Fibroblast of peridontal ligament (primary cell): ENCODE data around the gene NLK.
"Not testable (repeated sequence)": the region's sequence is repeated elsewhere in the genome, so short reads cannot be mapped to it uniquely, and the experiment has no call there.

Experiments
- DNase-seq: peaks from one replicate; pipeline ENCODE4 v3.0.0-alpha.2; 2010; ENCODE audit errors: extremely low read depth

Gene NLK

DNA sequence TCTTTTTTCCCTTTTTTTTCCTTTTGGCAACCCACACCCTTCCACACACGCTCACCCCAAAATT is at the start of gene NLK:
TSS of gene NLK (plus strand) at position 21 of the 64 bp plus-strand sequence. CDS start 197 bp downstream, outside the sequence.
- no peak for DNase-seq

DNA sequence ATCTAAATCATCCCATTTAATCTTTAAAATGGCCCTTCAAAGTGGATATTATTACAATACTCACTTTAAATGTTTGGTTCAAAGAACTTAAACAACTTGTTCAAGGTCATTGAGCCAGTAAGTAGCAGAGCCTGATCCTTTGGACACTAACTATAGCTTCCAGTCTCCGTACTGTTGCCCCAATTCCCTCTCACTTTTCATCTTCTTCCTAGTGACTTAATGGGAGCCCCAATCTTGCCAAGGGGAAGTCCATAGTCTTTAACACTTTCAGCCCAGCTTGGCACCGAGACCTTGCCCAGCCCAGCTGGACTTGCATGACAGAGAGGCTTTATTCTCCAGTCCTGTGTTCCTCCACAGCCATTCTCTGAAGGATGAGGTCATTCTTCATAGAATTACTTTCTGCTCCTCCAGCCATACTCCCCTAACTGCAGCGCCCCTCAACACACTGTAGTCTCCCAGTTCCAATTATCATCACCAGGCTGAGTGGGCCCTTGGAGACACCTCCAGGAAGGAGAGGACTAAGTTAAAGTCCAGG is 49.2 kb upstream of the NLK start:
- no peak for DNase-seq

DNA sequence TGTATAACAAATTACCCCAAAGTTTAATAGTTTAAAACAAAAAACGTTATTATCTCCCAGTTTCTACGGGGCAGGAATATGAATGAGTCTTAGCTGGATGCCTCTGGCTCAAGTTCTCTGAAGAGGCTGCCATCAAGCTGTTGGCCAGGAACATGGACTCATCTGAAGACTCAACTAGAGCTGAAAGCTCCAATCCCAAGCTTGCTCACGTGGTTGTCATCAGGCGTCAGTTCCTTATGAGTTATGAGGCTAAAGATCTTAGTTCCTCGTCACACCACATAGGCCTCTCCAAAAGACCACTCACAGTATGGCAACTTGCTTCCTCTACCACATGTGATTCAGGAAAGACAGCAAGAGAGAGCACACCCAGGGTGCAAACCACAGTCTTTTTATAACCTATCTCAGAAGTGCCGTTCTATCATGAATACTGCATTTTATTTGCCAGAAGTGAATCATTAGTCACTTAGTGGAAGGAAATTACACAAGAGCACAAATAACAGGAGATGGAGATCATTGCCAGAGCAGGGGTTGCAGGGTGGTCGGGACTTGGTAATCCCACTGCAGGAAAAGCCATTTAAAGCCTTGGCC is 48.7 kb upstream of the NLK start:
- no peak for DNase-seq

DNA sequence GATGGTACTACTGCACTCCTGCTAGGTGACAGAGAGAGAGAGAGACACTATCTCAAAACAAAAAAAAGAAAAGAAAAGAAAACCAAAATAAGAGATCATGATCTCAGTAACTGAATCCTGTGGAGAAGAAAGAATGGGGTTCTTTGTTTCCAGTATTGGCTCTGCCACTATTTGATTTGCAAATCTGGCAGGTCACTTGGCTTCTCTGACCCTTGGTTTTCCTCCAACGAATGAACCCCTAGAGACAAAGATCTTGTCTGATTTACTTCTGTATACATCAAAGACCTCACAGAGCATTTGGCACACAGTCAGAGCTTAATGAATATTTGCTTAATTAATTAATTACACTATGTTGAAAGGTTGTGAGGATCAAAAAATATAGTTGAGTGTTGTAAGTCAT is 47.9 kb upstream of the NLK start:
- DNase-seq = no peak

DNA sequence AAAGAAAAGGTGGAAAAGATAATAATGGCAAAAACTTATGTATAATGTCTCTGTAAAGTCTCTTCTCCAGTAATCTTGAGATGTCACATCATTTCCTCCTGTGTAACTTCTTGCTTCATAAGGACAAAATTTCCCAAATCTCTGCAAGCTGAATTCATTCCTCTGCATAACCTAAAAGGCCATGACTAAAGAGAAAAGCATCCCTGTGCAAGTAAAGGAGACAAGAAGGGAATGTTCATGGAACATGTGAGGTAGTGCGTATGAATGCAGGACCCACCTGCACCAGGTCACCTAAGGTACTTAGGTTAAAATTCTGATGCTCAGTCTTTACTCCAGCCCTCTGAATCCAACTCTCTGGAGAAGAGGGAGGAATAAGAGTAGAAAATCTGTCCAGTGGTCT is 46.9 kb upstream of the NLK start:
- no peak for DNase-seq

DNA sequence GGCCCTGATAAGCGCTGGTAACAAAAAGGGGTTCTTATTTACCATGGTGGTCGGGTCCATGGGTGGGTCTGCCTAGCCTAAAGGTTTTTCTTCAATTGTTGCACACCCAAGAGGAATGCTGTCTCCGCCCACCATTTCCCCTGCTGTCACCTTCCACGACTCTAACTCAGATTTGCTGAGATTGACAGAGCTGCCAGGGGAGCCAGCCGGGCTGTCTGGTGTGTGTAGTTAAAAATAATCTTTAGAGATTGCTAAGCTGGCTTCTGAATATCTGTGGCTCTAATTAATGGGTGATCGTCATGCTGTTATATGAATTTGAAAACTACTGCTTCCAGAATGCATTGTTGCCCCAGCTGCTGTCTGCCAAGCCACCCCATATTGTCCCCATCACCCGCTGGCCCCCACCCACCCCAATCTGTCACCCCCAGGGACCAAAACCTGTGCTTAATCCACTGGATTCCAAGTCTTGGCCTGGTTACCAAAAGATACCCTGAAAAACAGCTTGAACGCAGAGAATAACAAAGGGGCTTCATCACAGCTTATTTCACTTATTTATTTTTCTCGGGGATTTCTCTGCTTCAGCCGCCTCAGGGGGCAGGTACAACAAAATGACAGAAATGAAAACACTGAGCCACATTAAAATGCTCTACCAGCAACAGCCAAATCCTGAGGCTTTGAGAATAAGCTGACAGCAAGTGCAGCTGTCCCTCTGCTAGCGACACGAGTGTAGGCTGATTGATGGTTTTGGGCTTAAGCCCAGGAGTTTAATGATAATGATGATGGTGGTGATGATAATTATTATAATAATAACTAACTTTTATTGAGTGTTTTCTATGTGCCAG is 46.1 kb upstream of the NLK start:
- DNase-seq = no peak

DNA sequence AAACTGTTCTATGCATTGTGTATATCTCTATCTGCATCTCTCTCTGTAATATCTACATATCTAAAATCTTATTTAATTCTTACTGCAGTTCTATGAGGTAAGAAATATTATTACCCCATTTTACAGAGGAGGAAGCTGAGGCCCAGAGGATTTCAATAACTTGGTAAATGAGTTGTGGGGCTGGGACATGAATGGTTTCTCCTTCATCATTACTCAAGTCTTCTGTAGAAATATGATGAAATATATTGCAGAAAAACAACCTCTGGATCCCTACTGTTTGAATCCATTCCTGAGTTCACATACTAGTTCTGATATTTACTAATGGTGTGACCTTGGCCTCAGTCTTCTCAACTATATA is 45.5 kb upstream of the NLK start:
- no peak for DNase-seq

DNA sequence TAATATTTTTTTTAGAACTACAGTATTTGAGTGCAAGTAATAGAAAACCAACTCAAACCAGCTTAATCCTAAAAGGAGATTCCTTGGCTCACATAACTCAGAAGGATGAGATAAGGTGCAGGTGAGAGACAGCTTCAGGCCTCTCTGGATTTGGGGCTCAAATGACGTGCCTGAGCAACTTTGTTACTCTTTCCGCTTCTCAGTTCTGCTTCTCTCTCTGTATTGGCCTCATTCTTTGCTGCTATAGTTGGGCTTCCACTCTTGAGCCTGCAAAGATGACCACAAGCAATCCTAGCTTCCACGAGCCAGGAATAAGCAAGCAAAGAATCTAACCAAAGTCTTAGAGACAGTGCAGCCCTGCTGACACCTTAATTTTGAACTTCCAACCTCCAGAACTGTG is 45.0 kb upstream of the NLK start:
- DNase-seq = no peak

DNA sequence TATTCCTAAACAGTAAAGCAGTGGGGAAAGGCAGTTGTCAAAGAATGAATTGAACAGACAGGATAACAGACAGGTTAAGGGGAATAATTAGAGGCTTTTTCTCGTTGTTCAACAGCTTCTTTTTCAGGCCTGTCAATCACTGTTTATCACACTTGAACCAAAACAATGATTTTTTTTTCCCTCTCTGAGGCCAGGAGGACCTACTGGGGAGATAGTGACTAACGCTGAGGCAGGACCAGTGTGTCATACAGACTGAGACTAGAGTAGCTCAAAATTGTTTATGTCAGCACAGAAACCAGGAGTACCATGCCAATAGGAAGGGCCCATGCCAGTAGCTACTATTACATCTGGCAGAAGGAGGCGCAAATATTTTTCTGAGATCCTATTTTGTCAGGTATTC is 41.3 kb upstream of the NLK start:
- no peak for DNase-seq

DNA sequence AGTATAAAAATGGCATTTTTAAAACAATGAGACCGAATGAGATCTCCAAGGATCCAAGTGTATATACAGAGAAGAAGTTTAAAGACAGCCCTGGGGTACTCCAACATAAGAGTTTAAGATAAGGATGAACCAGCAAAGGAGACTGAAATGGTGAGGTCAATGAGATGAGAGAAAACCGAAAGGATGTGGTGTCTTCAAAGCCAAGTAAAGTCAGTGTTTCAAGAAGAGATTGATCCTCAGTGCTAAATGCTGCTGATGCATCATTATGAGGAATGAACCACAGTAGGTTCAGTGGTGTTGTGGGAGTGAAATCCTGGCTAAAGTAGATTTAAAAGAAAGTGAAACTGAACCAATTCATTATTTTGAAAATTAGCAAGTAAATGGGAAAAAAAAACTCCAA is 38.1 kb upstream of the NLK start:
- no peak for DNase-seq

DNA sequence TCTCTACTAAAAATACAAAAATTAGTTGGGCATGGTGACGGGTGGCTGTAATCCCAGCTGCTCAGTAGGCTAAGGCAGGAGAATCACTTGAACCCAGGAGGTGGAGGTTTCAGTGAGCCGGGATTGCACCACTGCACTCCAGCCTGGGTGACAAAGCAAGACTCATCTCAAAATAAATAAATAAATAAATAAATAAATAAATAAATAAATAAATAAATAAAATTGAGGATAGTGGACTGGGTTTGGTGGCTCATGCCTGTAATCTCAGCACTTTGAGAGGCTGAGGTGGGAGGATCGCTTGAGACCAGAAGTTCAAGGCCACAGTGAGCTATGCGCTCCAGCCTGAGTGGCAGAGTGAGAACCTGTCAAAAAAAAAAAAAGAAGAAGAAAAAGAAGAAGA is 34.6 kb upstream of the NLK start:
- not testable (repeated sequence) for DNase-seq

DNA sequence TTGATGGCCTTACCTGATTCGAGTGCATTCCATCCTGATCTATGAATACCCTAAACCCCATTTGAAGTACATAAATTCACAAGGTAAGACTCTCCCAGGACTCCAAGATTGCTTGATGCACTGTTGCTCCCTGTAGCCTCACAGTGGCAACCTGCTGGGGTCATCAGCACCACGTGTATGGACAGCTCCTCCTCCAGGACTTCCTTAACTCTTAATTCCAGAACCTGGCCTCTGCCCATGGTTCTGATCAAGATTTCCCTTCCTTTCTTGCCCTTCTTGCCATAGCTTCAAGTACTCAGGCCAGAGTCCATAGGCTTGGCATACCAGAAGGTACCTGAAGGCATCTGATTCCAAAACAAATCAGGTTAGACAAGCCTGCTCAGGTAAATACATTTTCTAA is 34.0 kb upstream of the NLK start:
- DNase-seq = peak; percentile 43

DNA sequence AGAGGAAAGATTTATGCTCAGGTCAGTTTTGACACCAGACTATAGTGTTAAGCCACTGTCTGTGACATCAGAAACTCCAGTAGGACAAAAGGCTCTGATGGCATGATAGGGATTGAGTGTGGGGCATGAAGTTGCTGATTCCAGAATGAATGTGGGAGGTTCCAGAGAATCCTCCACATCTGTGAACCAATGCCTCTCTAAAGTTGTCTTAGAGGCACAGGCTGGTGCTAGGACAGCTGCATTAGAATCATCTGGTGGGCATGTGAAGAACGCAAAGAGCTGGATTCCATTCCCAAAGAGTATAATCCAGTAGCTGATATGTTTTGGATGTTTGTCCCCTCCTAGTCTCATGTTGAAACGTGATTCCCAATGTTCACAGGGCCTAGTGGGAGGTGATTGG is 32.1 kb upstream of the NLK start:
- no peak for DNase-seq

DNA sequence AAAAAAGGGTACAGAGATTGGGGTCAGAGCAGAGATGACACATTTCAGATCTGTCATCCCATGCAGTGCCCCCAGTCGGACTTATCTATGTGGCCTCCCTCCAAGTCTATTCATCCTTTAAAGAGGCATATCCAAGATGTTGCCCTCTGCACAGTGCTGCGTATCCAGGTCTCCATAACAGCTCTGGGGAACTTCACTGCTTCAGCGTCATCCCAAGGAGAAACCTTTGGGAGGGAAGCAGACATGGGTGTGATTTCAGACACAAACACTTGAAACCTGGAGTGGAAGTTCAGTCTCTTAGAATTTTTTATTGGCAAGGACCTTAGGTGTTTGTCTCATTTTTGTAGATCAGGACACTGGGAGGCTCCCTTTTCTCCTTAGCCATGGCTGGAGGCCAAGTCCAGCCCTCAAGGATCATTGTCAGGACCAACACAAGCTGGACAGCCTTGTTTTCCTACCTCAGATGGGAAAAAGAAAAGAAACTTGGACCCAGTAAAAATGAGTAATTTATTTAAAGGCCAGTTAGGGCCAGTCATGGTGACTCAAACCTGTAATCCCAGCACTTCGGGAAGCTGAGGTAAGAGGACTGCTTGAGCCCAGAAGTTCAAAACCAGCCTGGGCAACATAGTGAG is 23.9 kb upstream of the NLK start:
- no peak for DNase-seq

DNA sequence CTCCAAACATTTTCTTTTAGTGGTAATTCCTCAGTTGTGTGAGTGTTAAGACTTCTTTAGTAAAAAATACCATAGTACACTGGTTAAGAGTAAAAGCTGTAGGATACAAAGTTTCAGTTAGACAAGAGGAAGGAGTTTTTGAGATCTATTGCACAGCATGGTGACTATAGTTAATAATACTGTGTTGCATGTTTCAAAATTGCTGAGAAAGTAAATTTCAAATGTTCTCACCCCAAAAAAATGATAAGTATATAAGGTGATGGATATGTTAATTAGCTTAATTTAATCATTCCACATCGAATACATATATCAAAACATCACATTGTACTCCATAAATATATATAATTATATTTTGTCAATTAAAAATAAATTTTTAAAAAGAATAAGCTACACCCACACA is 22.0 kb upstream of the NLK start:
- DNase-seq = no peak

DNA sequence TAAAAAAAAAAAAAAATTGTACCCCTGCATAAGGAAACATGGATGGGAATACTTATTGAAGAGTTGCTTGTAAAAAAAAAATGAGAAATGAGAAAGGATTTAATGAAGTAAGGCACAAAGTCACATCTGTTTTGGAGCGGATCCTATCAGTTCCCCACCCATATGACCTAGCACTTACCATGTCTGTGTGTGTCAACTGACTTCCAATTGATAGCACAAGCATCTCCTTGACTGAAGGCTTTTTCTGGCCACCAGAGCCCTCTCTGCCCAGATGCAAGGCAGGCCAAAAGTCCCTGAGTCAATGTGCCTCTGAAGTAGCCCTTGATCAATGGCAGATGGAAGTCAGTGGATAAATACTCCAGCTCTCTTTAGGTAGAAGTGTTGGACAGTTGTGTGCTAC is 13.4 kb upstream of the NLK start:
- no peak for DNase-seq

DNA sequence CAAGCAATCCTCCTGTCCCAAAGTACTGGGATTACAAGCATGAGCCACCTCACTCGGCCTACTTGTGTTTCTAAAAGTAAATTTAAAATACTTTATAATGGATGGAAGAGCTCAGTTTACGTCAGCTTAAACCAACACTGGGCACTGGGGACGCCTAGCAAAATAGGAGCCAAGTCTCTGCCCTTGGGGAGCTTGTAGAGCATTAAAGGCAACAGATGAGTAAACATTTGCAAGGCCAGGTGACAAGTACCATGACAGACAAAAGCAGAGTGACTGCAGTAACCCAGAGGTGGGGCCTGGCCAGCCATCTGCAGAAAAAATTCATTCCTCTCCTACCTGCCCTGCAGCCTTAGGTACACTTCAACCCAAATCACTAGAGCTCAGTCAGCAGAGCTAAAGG is 12.1 kb upstream of the NLK start:
- no peak for DNase-seq

DNA sequence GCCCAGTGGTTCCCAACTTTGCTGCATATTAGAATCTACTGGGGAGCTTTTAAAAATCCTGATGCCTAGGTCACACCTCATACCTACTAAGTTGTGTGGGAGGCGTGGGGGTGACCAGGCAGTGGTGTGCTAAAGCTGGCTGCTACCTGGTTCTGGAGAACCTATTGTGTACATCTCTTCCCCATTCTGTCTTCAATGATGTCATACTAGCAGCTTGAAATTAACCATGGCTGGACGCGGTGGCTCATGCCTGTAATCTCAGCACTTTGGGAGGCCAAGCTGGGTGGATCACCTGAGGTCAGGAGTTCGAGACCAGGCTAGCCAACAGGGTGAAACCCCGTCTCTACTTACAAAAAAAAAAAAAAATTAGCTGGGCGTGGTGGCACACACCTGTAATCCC is 11.3 kb upstream of the NLK start:
- no peak for DNase-seq

DNA sequence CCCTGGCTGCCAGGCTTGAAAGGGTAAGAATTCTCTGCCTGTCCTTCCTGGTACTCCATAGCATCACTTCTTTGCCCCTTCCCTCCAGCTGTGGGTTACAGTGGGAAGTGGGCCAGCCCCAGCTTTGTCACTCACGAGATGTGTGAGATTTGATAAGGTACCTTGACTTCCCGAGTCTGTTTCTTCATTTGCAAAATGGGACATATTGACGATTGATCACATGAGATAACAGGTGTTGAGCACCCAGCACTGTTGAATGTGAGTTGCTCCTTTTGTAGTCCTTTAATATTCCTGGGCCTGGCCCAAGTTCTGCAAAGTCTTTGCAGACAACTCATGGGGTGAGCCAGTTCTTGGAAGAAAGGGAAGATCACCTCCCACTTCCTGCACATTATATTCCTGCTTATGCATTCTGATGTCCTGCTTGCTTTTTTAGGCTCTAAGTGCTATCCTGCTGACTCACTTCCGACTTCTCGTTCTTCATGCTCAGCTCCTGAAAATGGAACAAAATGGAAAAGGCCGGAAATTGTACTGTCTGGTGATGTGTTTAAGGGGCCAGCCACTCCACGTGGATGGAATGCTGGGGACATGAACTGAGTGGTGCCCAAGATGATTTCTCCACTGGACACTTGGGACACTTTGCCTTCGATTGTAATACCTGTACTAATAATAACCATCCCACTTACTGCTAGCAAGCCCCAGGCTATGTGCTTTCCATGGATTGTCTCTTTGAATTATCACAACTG is 8.3 kb upstream of the NLK start:
- DNase-seq = peak; percentile 48

DNA sequence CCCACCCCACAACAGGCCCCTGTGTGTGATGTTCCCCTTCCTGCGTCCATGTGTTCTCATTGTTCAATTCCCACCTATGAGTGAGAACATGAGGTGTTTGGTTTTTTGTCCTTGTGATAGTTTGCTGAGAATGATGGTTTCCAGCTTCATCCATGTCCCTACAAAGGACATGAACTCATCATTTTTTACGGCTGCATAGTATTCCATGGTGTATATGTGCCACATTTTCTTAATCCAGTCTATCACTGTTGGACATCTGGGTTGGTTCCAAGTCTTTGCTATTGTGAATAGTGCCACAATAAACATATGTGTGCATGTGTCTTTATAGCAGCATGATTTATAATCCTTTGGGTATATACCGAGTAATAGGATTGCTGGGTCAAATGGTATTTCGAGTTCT is 7.0 kb upstream of the NLK start:
- DNase-seq = not testable (repeated sequence)

DNA sequence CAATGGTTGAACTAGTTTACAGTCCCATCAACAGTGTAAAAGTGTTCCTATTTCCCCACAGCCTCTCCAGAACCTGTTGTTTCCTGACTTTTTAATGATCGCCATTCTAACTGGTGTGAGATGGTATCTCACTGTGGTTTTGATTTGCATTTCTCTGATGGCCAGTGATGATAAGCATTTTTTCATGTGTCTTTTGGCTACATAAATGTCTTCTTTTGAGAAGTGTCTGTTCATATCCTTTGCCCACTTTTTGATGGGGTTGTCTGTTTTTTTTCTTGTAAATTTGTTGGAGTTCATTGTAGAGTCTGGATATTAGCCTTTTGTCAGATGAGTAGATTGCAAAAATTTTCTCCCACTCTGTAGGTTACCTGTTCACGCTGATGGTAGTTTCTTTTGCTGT is 6.6 kb upstream of the NLK start:
- DNase-seq = not testable (repeated sequence)

DNA sequence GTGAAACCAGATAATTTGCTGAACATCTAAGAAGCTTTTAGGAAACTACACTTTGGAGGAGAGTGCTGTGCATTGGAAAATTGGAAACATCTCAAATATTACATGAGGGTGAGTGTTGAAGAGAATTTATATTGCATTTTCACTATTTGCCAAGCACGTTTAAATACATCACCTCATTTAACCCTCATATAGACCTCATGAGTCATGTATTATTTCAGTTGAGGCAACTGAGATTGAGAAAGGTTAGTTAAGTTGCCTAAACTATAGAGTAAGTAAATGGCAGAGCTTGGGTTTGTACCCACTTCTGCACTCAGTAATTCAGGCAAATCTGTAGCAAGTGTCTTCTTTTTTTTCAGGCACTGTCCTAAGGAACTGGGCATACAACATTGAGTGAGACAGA is 3.7 kb upstream of the NLK start:
- peak; percentile 29 for DNase-seq

DNA sequence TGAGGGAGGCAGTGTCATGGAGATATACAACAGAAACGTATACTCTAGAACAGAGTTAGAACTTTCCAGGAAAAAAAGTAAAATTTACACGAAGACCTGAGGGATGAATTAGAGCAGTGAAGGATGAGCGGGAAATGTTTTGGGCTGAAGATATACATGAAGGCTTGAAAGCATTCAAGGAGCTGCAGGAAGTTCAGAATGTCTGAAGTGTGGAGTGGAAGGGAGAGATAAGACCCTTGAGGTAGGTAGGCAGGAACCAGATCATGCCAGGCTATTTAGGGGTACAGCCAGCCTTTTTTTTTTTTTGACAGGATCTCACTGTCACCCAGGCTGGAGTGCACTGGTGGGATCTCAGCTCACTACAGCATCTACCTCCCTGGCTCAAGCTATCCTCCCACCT is 3.2 kb upstream of the NLK start:
- no peak for DNase-seq
